ENCODE data around the gene HDAC4. TPM values are rescaled to one million over a fixed set of nuclear protein-coding genes. Genes with fewer than 3 reads are reported as not detected.

Gene HDAC4
- total RNA-seq, 2 donors from 2014 or later: 8.1 to 20.1 TPM

DNA sequence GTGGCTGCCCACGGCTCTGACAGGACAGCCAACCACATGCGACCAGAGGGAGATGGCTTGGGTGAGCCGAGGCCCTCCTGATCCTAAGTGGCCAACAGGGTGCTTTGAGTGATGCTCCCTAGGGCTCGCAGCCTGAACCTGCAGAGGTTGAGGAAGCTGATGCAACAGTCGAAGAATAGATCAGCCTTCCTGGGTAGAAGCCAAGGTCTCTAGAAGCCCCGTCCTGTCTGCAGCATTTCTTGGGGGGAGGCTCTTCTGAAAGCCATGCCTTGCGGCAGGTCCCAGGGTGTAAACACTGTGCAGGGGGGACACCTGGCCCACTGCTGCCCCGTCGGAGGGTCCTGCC is 136.4 kb downstream of the HDAC4 start:
- H3K4me3 ChIP-seq: no peak overlapping the region
- peak overlapping the region; percentile 82 to 86 for H3K27ac ChIP-seq
- DNase-seq (ENCODE audit: low spot score): peak; percentile 60
- H3K36me3 ChIP-seq: no peaks in the 10 kb centered on the region
- H3K27me3 ChIP-seq: no peaks in the 10 kb centered on the region
- H3K9me3 ChIP-seq: no peaks in the 10 kb centered on the region
- TF ChIP-seq, protein P1, sequence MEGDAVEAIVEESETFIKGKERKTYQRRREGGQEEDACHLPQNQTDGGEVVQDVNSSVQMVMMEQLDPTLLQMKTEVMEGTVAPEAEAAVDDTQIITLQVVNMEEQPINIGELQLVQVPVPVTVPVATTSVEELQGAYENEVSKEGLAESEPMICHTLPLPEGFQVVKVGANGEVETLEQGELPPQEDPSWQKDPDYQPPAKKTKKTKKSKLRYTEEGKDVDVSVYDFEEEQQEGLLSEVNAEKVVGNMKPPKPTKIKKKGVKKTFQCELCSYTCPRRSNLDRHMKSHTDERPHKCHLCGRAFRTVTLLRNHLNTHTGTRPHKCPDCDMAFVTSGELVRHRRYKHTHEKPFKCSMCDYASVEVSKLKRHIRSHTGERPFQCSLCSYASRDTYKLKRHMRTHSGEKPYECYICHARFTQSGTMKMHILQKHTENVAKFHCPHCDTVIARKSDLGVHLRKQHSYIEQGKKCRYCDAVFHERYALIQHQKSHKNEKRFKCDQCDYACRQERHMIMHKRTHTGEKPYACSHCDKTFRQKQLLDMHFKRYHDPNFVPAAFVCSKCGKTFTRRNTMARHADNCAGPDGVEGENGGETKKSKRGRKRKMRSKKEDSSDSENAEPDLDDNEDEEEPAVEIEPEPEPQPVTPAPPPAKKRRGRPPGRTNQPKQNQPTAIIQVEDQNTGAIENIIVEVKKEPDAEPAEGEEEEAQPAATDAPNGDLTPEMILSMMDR (IDR thresholded peaks at IDR 0.05): no peak
- H3K4me1 ChIP-seq: peaks cover 0 to 85% of the 10 kb centered on the region in 2 donors

DNA sequence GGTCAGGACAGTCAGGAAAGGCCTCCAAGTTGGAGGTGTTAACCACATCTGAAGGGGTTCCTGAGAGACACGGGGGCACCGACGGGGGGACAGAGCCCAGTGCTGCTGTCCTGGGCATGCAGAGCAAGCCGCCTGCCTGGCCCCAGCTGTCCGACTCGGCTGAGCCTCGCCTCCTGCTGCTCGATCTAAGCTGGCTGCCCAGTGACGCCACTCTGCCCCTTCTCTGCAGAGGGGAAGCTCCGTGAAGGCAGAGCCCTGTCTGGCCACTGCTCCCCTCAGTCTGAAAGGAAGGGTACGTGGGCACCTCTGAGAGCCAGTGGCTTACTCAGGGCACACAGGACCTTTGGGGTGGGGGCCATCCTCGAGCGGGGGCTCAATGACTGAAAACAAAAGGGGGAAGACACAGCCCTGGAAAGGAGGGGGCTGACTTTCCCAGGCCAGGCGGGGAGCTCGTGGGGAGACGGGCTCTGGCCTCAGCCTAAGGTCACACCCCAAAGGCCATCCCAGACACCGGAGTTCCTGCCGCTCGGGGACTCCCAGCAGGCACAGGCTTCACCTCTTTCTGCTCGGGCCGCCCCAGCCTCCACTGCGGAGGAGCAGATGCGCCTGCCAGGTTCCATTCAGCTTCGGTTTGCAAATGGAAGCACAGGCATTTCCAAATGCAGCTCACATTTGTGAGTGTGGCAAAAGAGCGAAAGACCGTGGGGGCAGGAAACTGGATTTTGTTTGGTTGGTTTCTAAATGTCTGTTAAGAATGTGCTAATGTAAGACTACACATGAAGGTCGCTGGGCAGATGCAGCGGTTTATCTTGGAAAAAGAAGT is 136.9 kb downstream of the HDAC4 start:
- Histone ChIP-seq H3K4me1 (peaks cover 0 to 91% of the 10 kb centered on the region in 2 donors), H3K4me3 (no peak overlapping the region), H3K36me3 (no peaks in the 10 kb centered on the region), H3K27me3 (no peaks in the 10 kb centered on the region), H3K9me3 (no peaks in the 10 kb centered on the region), H3K27ac (peak overlapping the region; percentile 82 to 86)
- DNase-seq (ENCODE audit: low spot score): peak; percentile 56
- TF ChIP-seq, protein P1 (IDR thresholded peaks at IDR 0.05): no peak

DNA sequence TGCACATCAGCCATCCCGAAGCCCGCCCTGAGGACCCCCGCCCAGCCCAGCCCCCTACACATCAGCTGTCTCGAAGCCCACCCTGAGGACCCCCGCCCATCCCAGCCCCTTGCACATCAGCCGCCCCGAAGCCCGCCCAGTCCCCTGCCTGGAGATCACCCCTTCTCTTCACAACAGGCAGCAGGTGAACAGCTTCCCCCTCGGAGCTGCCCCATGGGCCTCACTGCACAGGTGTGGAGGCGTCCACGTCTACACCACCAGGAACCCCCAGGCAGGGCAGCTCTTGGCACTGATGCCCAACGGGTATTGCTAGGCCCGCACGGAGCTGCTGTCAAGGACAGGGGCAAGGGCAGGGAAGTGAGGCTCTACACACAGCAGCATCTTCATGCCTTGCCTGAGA is 137.6 kb downstream of the HDAC4 start:
- no peak for DNase-seq (ENCODE audit: low spot score)
- Histone ChIP-seq H3K27ac (peak overlapping the region; percentile 82 to 86), H3K4me1 (peaks cover 0 to 84% of the 10 kb centered on the region in 2 donors), H3K4me3 (no peak overlapping the region), H3K36me3 (no peaks in the 10 kb centered on the region), H3K9me3 (no peaks in the 10 kb centered on the region), H3K27me3 (no peaks in the 10 kb centered on the region)
- TF ChIP-seq, protein P1 (IDR thresholded peaks at IDR 0.05): no peak

DNA sequence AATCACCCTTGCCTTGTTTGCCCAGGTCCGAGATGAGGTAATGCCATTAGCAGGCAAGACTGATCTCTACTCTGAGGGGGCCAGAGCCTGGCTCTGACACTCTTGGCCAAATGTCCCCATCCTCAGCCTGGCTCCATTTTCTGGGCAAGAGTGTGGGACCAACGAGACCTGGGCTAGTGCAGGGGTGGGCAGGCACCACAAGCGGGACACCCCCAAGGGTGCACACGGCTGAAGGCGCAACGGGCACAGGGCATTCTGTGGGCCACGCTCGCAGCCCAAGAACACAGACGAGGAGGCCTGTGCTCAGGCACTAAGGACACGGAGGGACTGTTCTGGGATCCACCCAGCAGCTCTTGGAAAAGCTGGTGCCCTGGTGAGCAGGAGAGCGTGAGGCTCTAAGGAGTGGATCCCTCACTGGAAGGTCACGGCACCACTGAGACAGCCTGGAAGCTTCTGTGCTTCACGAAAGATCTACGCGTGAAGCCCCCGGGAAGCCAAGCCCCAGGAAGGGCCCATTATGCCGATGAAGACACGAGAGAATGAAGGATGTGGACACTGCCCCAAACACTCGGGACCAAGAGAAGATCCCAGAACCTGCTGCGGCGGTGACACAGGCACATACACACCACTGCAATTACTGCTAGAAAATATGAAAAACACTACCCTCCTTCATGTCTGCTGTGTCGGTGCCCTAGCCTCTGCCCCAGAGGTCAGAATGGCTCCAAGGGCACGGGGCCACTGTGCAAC is 138.2 kb downstream of the HDAC4 start:
- no peak for DNase-seq (ENCODE audit: low spot score)
- TF ChIP-seq, protein P1 (IDR thresholded peaks at IDR 0.05): no peak
- no peaks in the 10 kb centered on the region for H3K27me3 ChIP-seq
- H3K27ac ChIP-seq: peak overlapping the region; percentile 82 to 86
- H3K4me1 ChIP-seq: peaks cover 0 to 78% of the 10 kb centered on the region in 2 donors
- no peak overlapping the region for H3K4me3 ChIP-seq
- peaks cover 0 to 3% of the 10 kb centered on the region in 2 donors for H3K9me3 ChIP-seq
- no peaks in the 10 kb centered on the region for H3K36me3 ChIP-seq

DNA sequence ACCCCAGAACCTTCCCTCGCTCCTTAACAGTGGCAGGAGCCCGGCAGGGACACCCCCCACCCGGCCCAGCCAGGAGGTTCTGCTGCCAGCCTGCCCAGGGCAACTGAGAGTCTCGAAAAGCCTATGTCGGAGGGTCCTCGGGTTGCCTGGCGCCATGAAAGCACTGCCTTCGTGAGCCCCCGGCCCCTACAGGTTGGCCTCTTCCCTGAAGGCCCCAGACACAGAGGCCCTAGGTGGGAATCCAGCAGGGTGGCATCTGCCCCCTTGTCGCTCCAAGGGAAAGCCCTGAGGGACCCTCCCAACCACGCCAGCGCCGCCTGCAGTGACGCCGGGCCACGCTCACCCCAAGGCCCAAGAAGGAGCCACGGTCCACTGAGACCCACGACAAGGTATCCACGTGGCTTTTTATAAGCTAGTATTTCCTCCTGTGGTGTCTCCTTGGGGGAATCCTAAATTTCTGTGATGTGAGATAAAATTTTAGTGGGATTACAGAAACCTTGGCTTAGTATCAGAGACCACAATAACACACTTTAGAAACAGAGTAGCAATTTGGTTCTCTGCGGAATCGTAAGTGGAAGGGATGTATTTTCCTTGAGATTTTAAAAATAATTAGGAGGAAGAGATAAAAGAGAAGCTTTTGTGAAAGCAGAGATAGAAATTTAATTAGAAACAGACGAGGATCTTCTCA is 138.9 kb downstream of the HDAC4 start:
- DNase-seq (ENCODE audit: low spot score): no peak

More for the DNA sequence above, 138.9 kb downstream of the HDAC4 start:
- Histone ChIP-seq H3K27me3 (no peaks in the 10 kb centered on the region), H3K27ac (peak overlapping the region in 1 of 2 donors; percentile 86), H3K36me3 (no peaks in the 10 kb centered on the region), H3K4me1 (peaks cover 0 to 76% of the 10 kb centered on the region in 2 donors), H3K4me3 (no peak overlapping the region), H3K9me3 (peaks cover 0 to 5% of the 10 kb centered on the region in 2 donors)
- TF ChIP-seq, protein P1 (IDR thresholded peaks at IDR 0.05): no peak

Data from right atrium auricular region (tissue), 2 donors.